GM19455 (cell line): Measurements from ENCODE around the gene SORCS1.

Experiments used
- ATAC-seq: cut with Tn5 transposase; IDR thresholded peaks from one replicate; pipeline ENCODE4 v1.9.1; 2021; ENCODE audit not compliant: unreplicated experiment

SORCS1 gene

GRCh38 chr10:106997721-106998120, 166.8 kb downstream of the SORCS1 start:
- no peak for ATAC-seq

GRCh38 chr10:106996510-106996909, 168.0 kb downstream of the SORCS1 start:
- no peak for ATAC-seq

- ATAC-seq = no peak
These were observed 172.5 kb downstream of the SORCS1 start for GRCh38 chr10:106992055-106992454.

- no peak for ATAC-seq
These were observed 173.4 kb downstream of the SORCS1 start for GRCh38 chr10:106991091-106991490.

GRCh38 chr10:106987362-106987761, 177.1 kb downstream of the SORCS1 start:
- no peak for ATAC-seq

GRCh38 chr10:106982268-106982667, 182.2 kb downstream of the SORCS1 start:
- ATAC-seq = no peak

GRCh38 chr10:106981452-106982075, 182.9 kb downstream of the SORCS1 start:
- ATAC-seq = no peak

- peak; percentile 71 for ATAC-seq
These were observed 183.7 kb downstream of the SORCS1 start for GRCh38 chr10:106980495-106981451.

- ATAC-seq = no peak
These were observed 185.8 kb downstream of the SORCS1 start for GRCh38 chr10:106978756-106979155.

- no peak for ATAC-seq
These were observed 190.8 kb downstream of the SORCS1 start for GRCh38 chr10:106973716-106974115.

- no peak for ATAC-seq
These were observed 191.2 kb downstream of the SORCS1 start for GRCh38 chr10:106973288-106973687.

- ATAC-seq = no peak
These were observed 192.1 kb downstream of the SORCS1 start for GRCh38 chr10:106972381-106972780.

- no peak for ATAC-seq
These were observed 193.1 kb downstream of the SORCS1 start for GRCh38 chr10:106971411-106971831.

- ATAC-seq = no peak
These were observed 197.1 kb downstream of the SORCS1 start for GRCh38 chr10:106967452-106967851.

GRCh38 chr10:106960812-106961211, 203.7 kb downstream of the SORCS1 start:
- no peak for ATAC-seq

- no peak for ATAC-seq
These were observed 205.0 kb downstream of the SORCS1 start for GRCh38 chr10:106959521-106959920.

GRCh38 chr10:106958589-106959361, 205.7 kb downstream of the SORCS1 start:
- no peak for ATAC-seq

- ATAC-seq = no peak
These were observed 206.5 kb downstream of the SORCS1 start for GRCh38 chr10:106957823-106958588.

GRCh38 chr10:106956216-106956915, 208.1 kb downstream of the SORCS1 start:
- ATAC-seq = no peak

- no peak for ATAC-seq
These were observed 209.4 kb downstream of the SORCS1 start for GRCh38 chr10:106955133-106955532.
